Coronary artery (tissue), 2 donors: ENCODE results near the gene PRDM7.

Source experiments
- DNase-seq: peaks from one replicate; pipeline ENCODE4 v3.0.0-alpha.2; 2017; ENCODE audit warnings: low spot score
- H3K27ac ChIP-seq, 2 donors: fragments of 200-600 bp; sonication (generic); one replicate each; pipeline ENCODE4 v1.5.1; 2016 to 2019
- H3K4me3 ChIP-seq: fragments of 200-600 bp; sonication (generic); 2 replicates; pipeline ENCODE4 v1.5.1; 2016; ENCODE audit warnings: mild to moderate bottlenecking, moderate library complexity
- CTCF ChIP-seq: fragments of 200-600 bp; sonication (generic); IDR thresholded peaks from one replicate; pipeline ENCODE4 v1.5.1; 2019; ENCODE audit warnings: antibody characterized with exemption

The PRDM7 gene

GRCh38 chr16:90044111-90044551 lies 33.0 kb downstream of the PRDM7 start:
- no peak for TF ChIP-seq CTCF
- DNase-seq: no peak
- H3K27ac ChIP-seq: no peak overlapping the region

DNA sequence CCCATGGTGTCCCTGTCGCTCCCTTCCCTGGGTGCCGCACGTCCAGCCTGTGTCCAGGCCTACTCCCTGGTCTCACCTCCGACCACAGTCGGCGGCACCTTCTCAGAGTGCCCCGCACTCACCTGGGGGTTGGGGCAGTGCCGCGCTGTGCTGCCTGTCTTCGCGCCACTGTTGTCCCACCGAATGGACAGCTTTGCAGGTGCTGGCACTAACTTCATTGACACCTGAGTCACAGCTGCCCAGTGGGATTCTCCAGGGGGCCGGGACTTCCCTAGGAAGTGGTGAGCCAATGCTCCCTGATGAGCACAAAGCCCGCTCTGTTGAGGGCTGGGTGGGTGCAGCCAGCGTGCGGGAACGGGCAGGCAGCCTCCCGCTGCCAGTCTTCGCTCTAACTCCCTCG lies 33.6 kb downstream of the PRDM7 start:
- TF ChIP-seq CTCF: no peak
- no peak overlapping the region for H3K27ac ChIP-seq
- no peak overlapping the region for H3K4me3 ChIP-seq
- no peak for DNase-seq

More at GRCh38 chr16:90044111-90044551, 33.0 kb downstream of the PRDM7 start:
- H3K4me3 ChIP-seq: no peak overlapping the region

DNA sequence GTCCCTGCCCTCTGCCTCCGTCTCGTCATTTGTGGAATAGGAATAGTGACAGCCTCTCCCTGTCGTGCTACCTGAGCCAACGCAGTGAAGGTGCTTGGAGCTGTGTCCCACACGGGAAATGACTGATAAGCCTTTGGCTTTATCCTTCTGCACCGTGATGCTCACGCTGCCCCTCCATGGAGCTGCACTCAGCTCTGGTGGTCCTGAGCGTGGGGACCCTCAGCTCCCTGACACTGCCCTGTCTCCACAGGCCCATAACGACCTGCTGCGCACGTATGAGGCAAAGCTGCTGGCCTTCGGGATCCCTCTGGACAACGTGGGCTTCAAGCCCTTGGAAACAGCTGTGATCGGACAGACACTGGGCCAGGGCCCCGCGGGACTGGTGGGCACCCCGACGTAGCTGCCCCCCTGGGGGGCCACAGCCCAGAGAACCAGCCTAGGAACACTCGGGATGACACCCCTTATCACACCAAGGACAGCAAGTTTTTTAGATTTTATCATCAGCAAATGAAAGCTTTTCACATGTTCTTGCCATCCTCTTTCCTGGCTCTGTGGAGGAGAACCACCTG lies 34.1 kb downstream of the PRDM7 start:
- Histone ChIP-seq H3K4me3 (no peak overlapping the region), H3K27ac (no peak overlapping the region)
- DNase-seq: no peak
- TF ChIP-seq CTCF: no peak

DNA sequence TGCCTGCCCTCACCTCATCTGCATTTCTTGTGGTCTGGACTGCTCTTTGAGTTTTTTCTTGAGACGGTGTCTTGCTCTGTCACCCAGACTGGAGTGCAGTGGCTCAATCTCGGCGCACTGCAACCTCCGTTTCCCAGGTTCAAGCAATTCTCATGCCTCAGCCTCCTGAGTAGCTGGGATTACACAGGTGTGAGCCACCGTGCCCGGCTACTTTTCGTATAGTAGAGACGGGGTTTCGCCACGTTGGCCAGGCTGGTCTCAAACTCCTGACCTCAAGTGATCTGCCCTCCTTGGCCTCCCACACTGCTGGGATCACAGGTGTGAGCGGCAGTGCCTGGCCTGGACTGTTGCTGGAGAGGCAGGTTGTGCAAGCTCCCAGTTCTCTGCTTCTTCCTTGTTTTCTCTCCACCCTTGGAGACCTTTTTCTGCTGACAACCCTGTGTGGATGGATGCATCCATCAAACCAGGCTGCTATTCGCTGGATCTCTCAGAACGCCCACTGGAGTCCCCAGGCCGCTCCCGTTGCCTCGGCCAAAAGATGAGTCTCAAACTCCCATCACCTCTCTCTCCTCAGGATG lies 35.1 kb downstream of the PRDM7 start:
- no peak overlapping the region for H3K4me3 ChIP-seq
- DNase-seq: no peak
- no peak for TF ChIP-seq CTCF

GRCh38 chr16:90040152-90041023 lies 36.7 kb downstream of the PRDM7 start:
- no peak for DNase-seq
- H3K27ac ChIP-seq: no peak overlapping the region
- TF ChIP-seq CTCF: no peak
- H3K4me3 ChIP-seq: no peak overlapping the region

More for the DNA sequence above, 35.1 kb downstream of the PRDM7 start:
- H3K27ac ChIP-seq: no peak overlapping the region

DNA sequence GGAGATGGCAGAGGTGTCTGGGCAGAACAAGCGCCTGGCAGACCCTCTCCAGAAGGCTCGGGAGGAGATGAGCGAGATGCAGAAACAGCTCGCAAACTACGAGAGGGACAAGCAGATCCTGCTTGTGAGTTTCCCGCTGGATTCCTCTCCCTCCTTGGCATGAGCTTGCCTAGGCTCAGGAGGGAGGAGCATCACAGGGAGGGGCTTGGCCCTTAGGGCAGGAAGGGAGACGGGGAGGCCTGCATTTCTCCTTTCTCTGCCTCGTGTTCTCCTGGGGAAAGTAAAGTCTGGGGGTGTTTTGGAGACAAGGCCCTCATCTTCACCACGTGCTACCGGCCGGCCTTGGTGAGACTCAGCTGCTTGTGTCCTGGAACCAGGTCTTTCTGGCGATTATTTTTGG lies 39.9 kb downstream of the PRDM7 start:
- no peak overlapping the region for H3K27ac ChIP-seq
- no peak for DNase-seq
- no peak overlapping the region for H3K4me3 ChIP-seq
- no peak for TF ChIP-seq CTCF
